Naive thymus-derived CD4-positive, alpha-beta T cell (primary cell): ENCODE measurements around the gene CD244. TPM values are rescaled to one million over a fixed set of nuclear protein-coding genes. Genes with fewer than 3 reads are reported as not detected.

Experiments used
- ATAC-seq: fragments of 150-1000 bp; cut with Tn5 transposase; 2 replicates; pipeline ENCODE4 v1.10.0; 2021; ENCODE audit warnings: mild to moderate bottlenecking, moderate library complexity
- CTCF ChIA-PET: fragments of 350-600 bp; sonication (Branson Sonifier 250); formaldehyde crosslinking; loops from one replicate; lab custom pipeline; 2021; ENCODE audit warnings: antibody characterized with exemption; lab: Charles Lee
- POLR2A ChIA-PET: fragments of 350-600 bp; sonication (Branson Sonifier 250); formaldehyde crosslinking; loops from one replicate; lab custom pipeline; 2021; ENCODE audit warnings: antibody characterized with exemption, inconsistent platforms; lab: Charles Lee
- DNase-seq, 9 donors: peaks; one replicate each; pipeline versions ENCODE4 v3.0.0 to v3.0.0-alpha.2; 2020 to 2022; ENCODE audit warnings: mixed read lengths in 1 of 9
- H3K27ac ChIP-seq: one replicate; pipeline ENCODE4 v1.7.0; 2013; ENCODE audit warnings: mild to moderate bottlenecking, low read depth, low read length, moderate library complexity
- H3K27me3 ChIP-seq, 2 donors: one replicate each; pipeline ENCODE4 v1.7.0; 2013; ENCODE audit warnings: low read length in 2 of 2, mild to moderate bottlenecking in 2 of 2, moderate library complexity in 2 of 2; ENCODE audit not compliant: control insufficient read depth in 2 of 2, insufficient read depth in 2 of 2
- H3K36me3 ChIP-seq, 3 experiments: 1 replicate in 2 of 3; 2 replicates in 1 of 3; pipeline ENCODE4 v1.7.0; 2013; ENCODE audit warnings: low read length in 3 of 3, mild to moderate bottlenecking in 3 of 3, moderate library complexity in 1 of 3; ENCODE audit not compliant: insufficient read depth in 3 of 3, control insufficient read depth in 2 of 3
- H3K4me1 ChIP-seq, 2 donors: one replicate each; pipeline ENCODE4 v1.7.0; 2013; ENCODE audit warnings: low read length in 2 of 2, mild to moderate bottlenecking in 2 of 2, moderate library complexity in 1 of 2; ENCODE audit not compliant: control insufficient read depth in 2 of 2, insufficient read depth in 2 of 2
- H3K4me3 ChIP-seq: 2 replicates; pipeline ENCODE4 v1.7.0; 2013; ENCODE audit warnings: mild to moderate bottlenecking, low read length
- H3K9me3 ChIP-seq, 3 experiments: 1 replicate in 2 of 3; 2 replicates in 1 of 3; pipeline ENCODE4 v1.7.0; 2013; ENCODE audit warnings: low read length in 3 of 3; ENCODE audit not compliant: control insufficient read depth in 2 of 3
- H3K27ac Mint-ChIP-seq, 9 donors: one replicate each; pipeline ENCODE4 v1.8.0; 2020 to 2022; ENCODE audit warnings: mixed read lengths in 9 of 9, mild to moderate bottlenecking in 8 of 9, moderate library complexity in 5 of 9, inconsistent platforms in 2 of 9
- H3K27me3 Mint-ChIP-seq, 5 donors: one replicate each; pipeline ENCODE4 v1.8.0; 2021 to 2022; ENCODE audit warnings: mixed read lengths in 5 of 5, mild to moderate bottlenecking in 1 of 5
- H3K36me3 Mint-ChIP-seq, 5 donors: one replicate each; pipeline ENCODE4 v1.8.0; 2020 to 2022; ENCODE audit warnings: mixed read lengths in 5 of 5, mild to moderate bottlenecking in 3 of 5, inconsistent platforms in 1 of 5
- H3K4me1 Mint-ChIP-seq, 7 donors: one replicate each; pipeline ENCODE4 v1.8.0; 2020 to 2022; ENCODE audit warnings: mixed read lengths in 7 of 7, mild to moderate bottlenecking in 3 of 7, inconsistent platforms in 1 of 7
- H3K4me3 Mint-ChIP-seq, 10 donors: one replicate each; pipeline ENCODE4 v1.8.0; 2020 to 2022; ENCODE audit warnings: mild to moderate bottlenecking in 10 of 10, mixed read lengths in 10 of 10, moderate library complexity in 6 of 10, inconsistent platforms in 2 of 10
- H3K9me3 Mint-ChIP-seq, 11 donors: one replicate each; pipeline ENCODE4 v1.8.0; 2020 to 2022; ENCODE audit warnings: mixed read lengths in 11 of 11, mild to moderate bottlenecking in 4 of 11, inconsistent platforms in 1 of 11, moderate library complexity in 1 of 11
- intact Hi-C, 2 donors: fragments of 100-400 bp; cut with micrococcal nuclease; formaldehyde crosslinking; loops; one replicate each; pipeline ENCODE4 v1.15.1; 2023
- polyA plus RNA-seq, 2 donors: library from polyadenylated mRNA; unstranded; fragments of 300-500 nt; fragmentation: Illumina TruSeq; gene quantifications; one replicate each; pipeline ENCODE4 v1.2.3, GENCODE V29; 2021
- total RNA-seq, 6 experiments: library from RNA in 5 of 6; stranded (reverse) in 5 of 6; gene quantifications; 1 replicate in 5 of 6; 2 replicates in 1 of 6; pipeline ENCODE4 v1.2.3 and lab custom pipeline; 2021 to 2026

Gene CD244
- total and polyA plus RNA-seq, 7 experiments from 2014 or later: 0.27 to 33.6 (median 3.9) TPM

DNA sequence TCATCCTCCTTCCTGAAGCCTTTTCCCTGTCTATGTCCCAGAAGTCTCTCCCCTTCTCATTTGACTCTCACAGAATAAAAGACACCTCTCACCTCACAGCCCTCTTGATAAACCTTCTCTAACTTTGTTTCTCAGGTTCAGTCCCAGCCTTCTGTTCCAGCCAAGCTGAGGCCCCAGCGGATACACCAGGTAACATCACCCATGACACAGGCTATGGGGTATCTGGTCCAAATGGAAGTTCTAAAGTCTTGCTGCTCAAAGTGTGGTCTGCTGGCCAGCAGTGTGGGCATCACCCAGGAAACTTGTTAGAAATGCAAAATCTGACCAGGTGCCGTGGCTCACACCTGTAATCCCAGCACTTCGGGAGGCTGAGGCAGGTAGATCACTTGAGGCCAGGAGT is 43.5 kb downstream of the CD244 start:
- Histone ChIP-seq H3K4me1 (no peaks in the 10 kb centered on the region), H3K9me3 (no peaks in the 10 kb centered on the region), H3K36me3 (peaks cover 22 to 90% (median 28%) of the 10 kb centered on the region in 3 experiments), H3K27me3 (no peaks in the 10 kb centered on the region), H3K4me3 (no peak overlapping the region), H3K27ac (peak overlapping the region; percentile 27)
- Mint-ChIP-seq H3K4me1 (peaks cover 0 to 27% (median 12%) of the 10 kb centered on the region in 7 donors), H3K9me3 (peaks cover 0 to 1% (median 0%) of the 10 kb centered on the region in 11 donors), H3K27me3 (peaks cover 0 to 5% (median 0%) of the 10 kb centered on the region in 5 donors), H3K27ac (peak overlapping the region in 8 of 9 donors; percentile 48 to 88 (median 76)), H3K36me3 (peaks cover 5 to 63% (median 30%) of the 10 kb centered on the region in 5 donors), H3K4me3 (no peak overlapping the region)
- ChIA-PET POLR2A (interaction anchor here (1.4 to 1.5 kb wide), 2 partner anchors 14 to 15 kb away, joined by 3 to 6 read pairs; no protein-coding TSS in a partner anchor), CTCF (interaction anchor here (0.8 to 1.3 kb wide), 3 partner anchors 16 to 172 kb away, joined by 3 to 4 read pairs (median 4); partner anchors contain the start of gene SLAMF1)
- intact Hi-C loops: no loop called here
- no peak for DNase-seq
- ATAC-seq: no peak

DNA sequence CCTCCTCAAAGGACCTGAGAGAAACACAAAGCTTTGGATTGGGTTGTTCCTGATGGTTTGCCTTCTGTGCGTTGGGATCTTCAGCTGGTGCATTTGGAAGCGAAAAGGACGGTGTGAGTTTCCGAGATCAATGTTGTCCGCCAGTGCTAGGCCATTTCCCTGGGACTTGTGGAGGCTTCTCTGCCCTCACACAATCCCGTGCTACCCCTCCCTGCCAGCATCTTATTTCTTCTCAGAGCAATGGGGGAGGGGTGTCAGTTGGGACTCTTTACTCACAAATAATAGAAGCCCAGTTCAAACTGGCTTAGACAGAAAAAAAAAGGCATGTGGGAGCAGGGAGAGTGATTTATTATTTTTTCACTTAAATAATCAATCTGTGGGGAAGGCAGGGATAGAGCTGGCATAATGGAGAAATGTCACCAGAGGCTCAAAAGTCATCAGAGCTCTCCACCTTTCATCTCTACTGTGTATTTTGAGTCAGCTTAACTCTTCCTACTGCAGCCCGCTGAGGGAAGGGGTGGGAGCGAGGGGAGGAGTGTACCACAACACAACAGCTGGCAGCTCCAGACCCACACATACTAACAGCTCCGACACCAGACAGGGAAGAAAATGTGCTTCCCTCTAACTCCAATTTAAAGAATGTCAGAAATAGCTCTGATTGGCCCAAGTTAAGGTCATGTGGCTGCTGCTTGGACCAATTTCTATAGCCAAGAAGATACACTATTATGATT is 44.3 kb downstream of the CD244 start:
- H3K36me3 ChIP-seq: peaks cover 22 to 90% (median 27%) of the 10 kb centered on the region in 3 experiments
- peaks cover 5 to 69% (median 37%) of the 10 kb centered on the region in 5 donors for H3K36me3 Mint-ChIP-seq
- ChIA-PET CTCF (interaction anchor here (0.8 to 2.2 kb wide), 7 partner anchors 9 to 171 kb away, joined by 3 to 12 read pairs (median 4); partner anchors contain the start of genes LY9 and SLAMF1), POLR2A (interaction anchor here (0.6 to 1.4 kb wide), 3 partner anchors 9 to 19 kb away, joined by 3 to 6 read pairs (median 3); no protein-coding TSS in a partner anchor)
- no peaks in the 10 kb centered on the region for H3K27me3 ChIP-seq
- ATAC-seq (no peak), DNase-seq (no peak)
- no peaks in the 10 kb centered on the region for H3K9me3 ChIP-seq
- peaks cover 2 to 35% (median 13%) of the 10 kb centered on the region in 7 donors for H3K4me1 Mint-ChIP-seq
- peaks cover 0 to 1% (median 0%) of the 10 kb centered on the region in 11 donors for H3K9me3 Mint-ChIP-seq
- H3K27ac ChIP-seq: no peak overlapping the region
- H3K4me3 Mint-ChIP-seq: no peak overlapping the region
- no peak overlapping the region for H3K4me3 ChIP-seq
- H3K4me1 ChIP-seq: no peaks in the 10 kb centered on the region
- intact Hi-C loops: no loop called here
- H3K27me3 Mint-ChIP-seq: peaks cover 0 to 5% (median 0%) of the 10 kb centered on the region in 5 donors
- H3K27ac Mint-ChIP-seq: peak overlapping the region in 7 of 9 donors; percentile 41 to 82 (median 56)

DNA sequence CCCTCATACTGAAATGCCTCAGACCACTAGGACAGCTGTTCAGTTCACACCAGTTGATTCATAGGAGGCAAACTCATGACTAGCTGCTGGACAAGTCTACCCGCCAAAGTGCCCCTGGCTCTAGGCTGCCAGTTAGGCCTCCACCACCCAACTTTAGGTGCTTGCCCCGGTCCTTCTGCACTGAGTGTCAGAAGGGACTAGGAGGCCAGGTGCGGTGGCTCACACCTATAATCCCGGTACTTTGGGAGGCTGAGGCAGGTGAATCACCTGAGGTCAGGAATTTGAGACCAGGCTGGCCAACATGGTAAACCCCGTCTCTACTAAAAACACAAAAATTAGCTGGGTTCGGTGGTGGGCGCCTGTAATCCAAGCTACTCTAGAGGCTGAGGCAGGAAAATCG is 47.8 kb downstream of the CD244 start:
- CTCF ChIA-PET: interaction anchor here (1.7 kb wide), 1 partner anchor 16 kb away, joined by 4 read pairs; no protein-coding TSS in a partner anchor
- peaks cover 0 to 8% of the 10 kb centered on the region in 2 donors for H3K4me1 ChIP-seq
- Mint-ChIP-seq H3K4me3 (no peak overlapping the region), H3K4me1 (peaks cover 7 to 50% (median 44%) of the 10 kb centered on the region in 7 donors), H3K27ac (peak overlapping the region in 4 of 9 donors; percentile 26 to 81 (median 58)), H3K36me3 (peaks cover 19 to 73% (median 44%) of the 10 kb centered on the region in 5 donors), H3K27me3 (peaks cover 0 to 8% (median 0%) of the 10 kb centered on the region in 5 donors), H3K9me3 (peaks cover 0 to 1% (median 0%) of the 10 kb centered on the region in 11 donors)
- H3K4me3 ChIP-seq: no peak overlapping the region
- H3K9me3 ChIP-seq: no peaks in the 10 kb centered on the region
- DNase-seq: no peak
- POLR2A ChIA-PET: interaction anchor here (3.6 kb wide), 1 partner anchor 15 kb away, joined by 19 read pairs; no protein-coding TSS in a partner anchor
- no peaks in the 10 kb centered on the region for H3K27me3 ChIP-seq
- no peak for ATAC-seq
- peaks cover 23 to 89% (median 28%) of the 10 kb centered on the region in 3 experiments for H3K36me3 ChIP-seq
- no peak overlapping the region for H3K27ac ChIP-seq
- intact Hi-C loops: no loop called here

DNA sequence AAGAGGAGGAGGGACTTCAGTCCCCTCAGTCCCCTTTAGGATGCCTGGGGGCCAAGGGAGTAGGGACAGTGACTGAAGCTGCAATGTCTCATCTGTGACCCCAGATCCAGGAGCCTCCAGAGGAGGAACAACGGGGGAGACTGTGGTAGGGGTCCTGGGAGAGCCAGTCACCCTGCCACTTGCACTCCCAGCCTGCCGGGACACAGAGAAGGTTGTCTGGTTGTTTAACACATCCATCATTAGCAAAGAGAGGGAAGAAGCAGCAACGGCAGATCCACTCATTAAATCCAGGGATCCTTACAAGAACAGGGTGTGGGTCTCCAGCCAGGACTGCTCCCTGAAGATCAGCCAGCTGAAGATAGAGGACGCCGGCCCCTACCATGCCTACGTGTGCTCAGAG is 48.4 kb downstream of the CD244 start:
- H3K4me3 ChIP-seq: no peak overlapping the region
- DNase-seq: no peak
- H3K9me3 ChIP-seq: no peaks in the 10 kb centered on the region
- Mint-ChIP-seq H3K27me3 (peaks cover 0 to 9% (median 0%) of the 10 kb centered on the region in 5 donors), H3K4me1 (peaks cover 7 to 55% (median 48%) of the 10 kb centered on the region in 7 donors), H3K9me3 (peaks cover 0 to 1% (median 0%) of the 10 kb centered on the region in 11 donors), H3K4me3 (no peak overlapping the region), H3K36me3 (peaks cover 18 to 76% (median 45%) of the 10 kb centered on the region in 5 donors), H3K27ac (peak overlapping the region in 7 of 9 donors; percentile 44 to 86 (median 81))
- no peak overlapping the region for H3K27ac ChIP-seq
- H3K36me3 ChIP-seq: peaks cover 23 to 86% (median 28%) of the 10 kb centered on the region in 3 experiments
- intact Hi-C loops: no loop called here
- ATAC-seq: no peak
- H3K4me1 ChIP-seq: peaks cover 0 to 8% of the 10 kb centered on the region in 2 donors
- no peaks in the 10 kb centered on the region for H3K27me3 ChIP-seq
- POLR2A ChIA-PET: interaction anchor here (0.8 to 3.6 kb wide), 2 partner anchors 14 to 15 kb away, joined by 3 to 19 read pairs; no protein-coding TSS in a partner anchor
- CTCF ChIA-PET: no interaction called here

DNA sequence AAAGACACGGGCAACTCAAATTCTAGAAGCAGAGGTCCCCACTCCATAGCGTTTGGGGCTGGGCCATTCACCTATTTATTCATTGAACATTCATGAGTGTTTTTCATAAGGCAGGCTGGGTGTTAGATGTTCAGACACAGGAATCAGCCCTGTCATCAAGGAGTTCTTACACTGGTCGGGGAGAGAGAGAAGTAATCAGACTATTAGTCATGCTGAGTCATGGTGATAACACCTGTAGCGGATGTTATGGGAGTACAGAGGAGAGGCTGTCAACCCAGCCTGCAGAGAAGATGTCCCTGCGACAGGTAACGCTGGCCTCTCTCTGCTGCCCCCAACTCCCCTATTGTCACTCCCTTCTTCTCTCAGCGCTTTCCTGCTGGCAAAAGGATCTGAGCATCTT is 49.5 kb downstream of the CD244 start:
- ATAC-seq: peak; percentile 44

DNA sequence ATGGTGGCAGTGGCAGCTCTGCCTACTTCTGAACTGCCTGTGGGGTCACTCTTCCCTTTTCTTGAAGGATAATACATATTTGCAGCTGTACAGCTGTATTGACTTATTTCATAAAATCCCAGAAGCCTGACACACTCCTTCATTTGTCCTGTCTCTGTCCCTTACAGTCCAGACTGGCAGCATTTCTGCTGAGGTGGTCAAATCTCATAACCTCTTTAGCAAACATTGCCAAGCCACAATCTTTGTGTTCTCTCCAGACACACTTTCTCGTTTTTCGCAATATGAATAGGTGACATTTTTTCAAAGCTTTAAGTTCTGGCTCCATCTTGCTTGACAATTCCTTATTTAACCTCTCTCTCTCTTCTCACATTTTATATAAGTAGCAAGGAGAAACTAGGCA is 51.5 kb downstream of the CD244 start:
- Mint-ChIP-seq H3K27me3 (peaks cover 0 to 5% (median 0%) of the 10 kb centered on the region in 5 donors), H3K4me1 (peaks cover 9 to 81% (median 68%) of the 10 kb centered on the region in 7 donors), H3K27ac (peak overlapping the region in 8 of 9 donors; percentile 29 to 93 (median 70)), H3K36me3 (peaks cover 31 to 80% (median 54%) of the 10 kb centered on the region in 5 donors), H3K4me3 (no peak overlapping the region), H3K9me3 (peaks cover 4 to 13% (median 10%) of the 10 kb centered on the region in 11 donors)
- Histone ChIP-seq H3K36me3 (peaks cover 14 to 79% (median 19%) of the 10 kb centered on the region in 3 experiments), H3K27ac (peak overlapping the region; percentile 22), H3K4me1 (peaks cover 16 to 25% of the 10 kb centered on the region in 2 donors), H3K27me3 (no peaks in the 10 kb centered on the region), H3K4me3 (no peak overlapping the region), H3K9me3 (peaks cover 0 to 9% (median 0%) of the 10 kb centered on the region in 3 experiments)
- POLR2A ChIA-PET: interaction anchor here (0.7 to 2.6 kb wide), 2 partner anchors 13 to 258 kb away, joined by 3 to 18 read pairs; no protein-coding TSS in a partner anchor
- CTCF ChIA-PET: interaction anchor here (0.5 kb wide), 1 partner anchor 44 kb away, joined by 3 read pairs; no protein-coding TSS in a partner anchor
- ATAC-seq (no peak), DNase-seq (no peak)
- intact Hi-C loops: no loop called here

More for the DNA sequence above, 49.5 kb downstream of the CD244 start:
- ChIA-PET CTCF (interaction anchor here (0.7 to 1.0 kb wide), 2 partner anchors 10 to 31 kb away, joined by 3 to 4 read pairs; no protein-coding TSS in a partner anchor), POLR2A (interaction anchor here (2.6 to 3.6 kb wide), 2 partner anchors 14 to 16 kb away, joined by 18 to 19 read pairs; no protein-coding TSS in a partner anchor)
- Mint-ChIP-seq H3K9me3 (peaks cover 0 to 1% (median 0%) of the 10 kb centered on the region in 11 donors), H3K4me1 (peaks cover 7 to 62% (median 54%) of the 10 kb centered on the region in 7 donors), H3K27ac (peak overlapping the region in 8 of 9 donors; percentile 44 to 86 (median 82)), H3K4me3 (no peak overlapping the region), H3K27me3 (peaks cover 0 to 5% (median 0%) of the 10 kb centered on the region in 5 donors), H3K36me3 (peaks cover 19 to 72% (median 44%) of the 10 kb centered on the region in 5 donors)
- DNase-seq: no peak
- Histone ChIP-seq H3K36me3 (peaks cover 19 to 79% (median 28%) of the 10 kb centered on the region in 3 experiments), H3K27me3 (no peaks in the 10 kb centered on the region), H3K4me1 (peaks cover 0 to 12% of the 10 kb centered on the region in 2 donors), H3K9me3 (no peaks in the 10 kb centered on the region), H3K4me3 (no peak overlapping the region), H3K27ac (no peak overlapping the region)
- intact Hi-C loops: no loop called here
